IMR-90 (cell line): ENCODE results near the gene FAM217B. TPM values are rescaled to one million over a fixed set of nuclear protein-coding genes. Genes with fewer than 3 reads are reported as not detected.

Experiments used
- ATAC-seq: fragments of 200-7000 bp; cut with Tn5 transposase; 2 replicates; pipeline ENCODE4 v1.9.1; 2020; ENCODE audit warnings: low read depth, mild to moderate bottlenecking, moderate library complexity
- BruUV-seq: library from RNA; stranded (reverse); fragments of 400-500 nt; replicated peaks from 2 replicates; lab custom pipeline; 2021; lab: Mats Ljungman, UMichigan
- CTCF ChIA-PET: fragments of 300-600 bp; formaldehyde crosslinking; extraction: SDS; loops from one replicate; lab custom pipeline; 2021; ENCODE audit warnings: antibody characterized with exemption; lab: Yijun Ruan, JAX
- POLR2A ChIA-PET: fragments of 300-600 bp; sonication (Branson Sonifier 250); formaldehyde crosslinking; loops from one replicate; lab custom pipeline; 2022; ENCODE audit warnings: antibody characterized with exemption; ENCODE audit not compliant: unreplicated experiment; lab: Charles Lee
- DNase-seq: peaks from one replicate; pipeline ENCODE4 v3.0.0; 2013
- H2AFZ ChIP-seq: replicated peaks from 2 replicates; pipeline ENCODE3; 2013; ENCODE audit warnings: low read length, mild to moderate bottlenecking; ENCODE audit not compliant: poor library complexity
- H2AK5ac ChIP-seq: 2 replicates; pipeline ENCODE4 v1.6.1; 2013; ENCODE audit warnings: low read depth, low read length, inconsistent platforms
- H2AK9ac ChIP-seq: replicated peaks from 2 replicates; pipeline ENCODE3; 2013; ENCODE audit warnings: mild to moderate bottlenecking, low read depth, low read length, moderate library complexity; ENCODE audit not compliant: poor library complexity
- H2BK120ac ChIP-seq: 2 replicates; pipeline ENCODE4 v1.6.1; 2013; ENCODE audit warnings: low read depth, low read length, inconsistent platforms
- H2BK15ac ChIP-seq: 3 replicates; pipeline ENCODE4 v1.6.1; 2013; ENCODE audit warnings: low read depth, low read length, inconsistent platforms
- H2BK20ac ChIP-seq: 2 replicates; pipeline ENCODE4 v1.6.1; 2013; ENCODE audit warnings: low read depth, mild to moderate bottlenecking, inconsistent platforms, low read length, moderate library complexity
- H2BK5ac ChIP-seq: 2 replicates; pipeline ENCODE4 v1.6.1; 2013; ENCODE audit warnings: mild to moderate bottlenecking, low read depth, low read length, inconsistent platforms; ENCODE audit not compliant: poor library complexity, severe bottlenecking
- H3K14ac ChIP-seq: replicated peaks from 2 replicates; pipeline ENCODE4 v1.6.1; 2013; ENCODE audit warnings: low read depth, low read length, inconsistent platforms
- H3K18ac ChIP-seq: 2 replicates; pipeline ENCODE4 v1.6.1; 2013; ENCODE audit warnings: low read depth, low read length, control low read depth
- H3K23ac ChIP-seq: 2 replicates; pipeline ENCODE4 v1.6.1; 2013; ENCODE audit warnings: low read depth, low read length, inconsistent platforms
- H3K27ac ChIP-seq: 2 replicates; pipeline ENCODE4 v1.5.1; 2013; ENCODE audit warnings: mild to moderate bottlenecking, control low read depth, low read length; ENCODE audit not compliant: insufficient read depth
- H3K27me3 ChIP-seq: 2 replicates; pipeline ENCODE4 v1.6.1; 2013; ENCODE audit warnings: low read length; ENCODE audit not compliant: control insufficient read depth, insufficient read depth
- H3K36me3 ChIP-seq: 2 replicates; pipeline ENCODE4 v1.6.1; 2013; ENCODE audit warnings: low read length, mixed read lengths; ENCODE audit not compliant: control insufficient read depth, insufficient read depth
- H3K4ac ChIP-seq: 2 replicates; pipeline ENCODE4 v1.6.1; 2013; ENCODE audit warnings: low read depth, low read length, inconsistent platforms
- H3K4me1 ChIP-seq: 2 replicates; pipeline ENCODE4 v1.6.1; 2013; ENCODE audit warnings: low read length, mixed read lengths; ENCODE audit not compliant: control insufficient read depth, insufficient read depth
- H3K4me2 ChIP-seq: 2 replicates; pipeline ENCODE4 v1.6.1; 2013; ENCODE audit warnings: low read depth, mild to moderate bottlenecking, control low read depth, low read length, moderate library complexity
- H3K4me3 ChIP-seq: 2 replicates; pipeline ENCODE4 v1.5.1; 2013; ENCODE audit warnings: low read depth, mild to moderate bottlenecking, control low read depth, low read length, moderate library complexity; ENCODE audit not compliant: insufficient read depth
- H3K56ac ChIP-seq: 2 replicates; pipeline ENCODE4 v1.6.1; 2013; ENCODE audit warnings: low read length, inconsistent platforms; ENCODE audit not compliant: insufficient read depth; ENCODE audit errors: extremely low read depth
- H3K79me1 ChIP-seq, 2 experiments: 2 replicates each; pipeline ENCODE4 v1.6.1; 2013; ENCODE audit warnings: low read length in 2 of 2, inconsistent platforms in 1 of 2, low read depth in 1 of 2
- H3K9ac ChIP-seq: 2 replicates; pipeline ENCODE4 v1.6.1; 2013; ENCODE audit warnings: low read depth, low read length, control low read depth
- H3K9me1 ChIP-seq: 2 replicates; pipeline ENCODE4 v1.6.1; 2013; ENCODE audit warnings: low read length, inconsistent platforms; ENCODE audit not compliant: insufficient read depth
- H3K9me3 ChIP-seq: 2 replicates; pipeline ENCODE4 v1.6.1; 2013; ENCODE audit warnings: low read length; ENCODE audit not compliant: control insufficient read depth, insufficient read depth
- H4K20me1 ChIP-seq: 2 replicates; pipeline ENCODE4 v1.6.1; 2013; ENCODE audit warnings: low read length, inconsistent platforms; ENCODE audit not compliant: insufficient read depth
- H4K5ac ChIP-seq: 2 replicates; pipeline ENCODE4 v1.6.1; 2013; ENCODE audit warnings: mild to moderate bottlenecking, low read depth, low read length, control low read depth
- H4K8ac ChIP-seq, 2 experiments: 2 replicates each; pipeline ENCODE4 v1.6.1; 2013; ENCODE audit warnings: low read depth in 2 of 2, low read length in 2 of 2, control low read depth in 1 of 2, inconsistent platforms in 1 of 2
- H4K91ac ChIP-seq: 2 replicates; pipeline ENCODE4 v1.6.1; 2013; ENCODE audit warnings: low read depth, low read length, inconsistent platforms; ENCODE audit not compliant: insufficient read depth
- BHLHE40 ChIP-seq: fragments of 150-350 bp; IDR thresholded peaks from 2 replicates; pipeline ENCODE4 v1.6.1; 2016; ENCODE audit warnings: mild to moderate bottlenecking, low read depth, low read length
- CEBPB ChIP-seq: IDR thresholded peaks from 2 replicates; pipeline ENCODE4 v1.6.1; 2012; ENCODE audit warnings: low read depth, low read length, improper control_type of control experiment
- CHD1 ChIP-seq: IDR thresholded peaks from 2 replicates; pipeline ENCODE4 v1.6.1; 2012; ENCODE audit warnings: low read depth, low read length, improper control_type of control experiment
- FOS ChIP-seq: fragments of 150-350 bp; IDR thresholded peaks from 2 replicates; pipeline ENCODE4 v1.6.1; 2016; ENCODE audit warnings: low read depth, low read length
- MAFK ChIP-seq: IDR thresholded peaks from 2 replicates; pipeline ENCODE4 v1.6.1; 2012; ENCODE audit warnings: low read depth, low read length, improper control_type of control experiment
- MAZ ChIP-seq: IDR thresholded peaks from 2 replicates; pipeline ENCODE4 v1.6.1; 2012; ENCODE audit warnings: low read depth, mild to moderate bottlenecking, low read length, improper control_type of control experiment, moderate library complexity, borderline replicate concordance
- MXI1 ChIP-seq: IDR thresholded peaks from 2 replicates; pipeline ENCODE4 v1.6.1; 2012; ENCODE audit warnings: low read depth, mild to moderate bottlenecking, low read length, moderate library complexity, borderline replicate concordance
- NFE2L2 ChIP-seq: fragments of 150-350 bp; IDR thresholded peaks from 2 replicates; pipeline ENCODE4 v1.6.1; 2016; ENCODE audit warnings: low read depth, mild to moderate bottlenecking, low read length
- POLR2A ChIP-seq: IDR thresholded peaks from 2 replicates; pipeline ENCODE4 v1.6.1; 2012; ENCODE audit warnings: mild to moderate bottlenecking, low read depth, low read length
- RAD21 ChIP-seq: IDR thresholded peaks from 2 replicates; pipeline ENCODE4 v1.6.1; 2012; ENCODE audit warnings: low read length, improper control_type of control experiment
- RCOR1 ChIP-seq: IDR thresholded peaks from 2 replicates; pipeline ENCODE4 v1.6.1; 2012; ENCODE audit warnings: mild to moderate bottlenecking, low read length, improper control_type of control experiment; ENCODE audit not compliant: insufficient replicate concordance
- RFX5 ChIP-seq: IDR thresholded peaks from 2 replicates; pipeline ENCODE4 v1.8.0; 2012; ENCODE audit warnings: low read depth, mild to moderate bottlenecking, low read length, moderate library complexity
- SMC3 ChIP-seq: fragments of 150-350 bp; IDR thresholded peaks from 2 replicates; pipeline ENCODE4 v1.6.1; 2016; ENCODE audit warnings: low read depth, mild to moderate bottlenecking, antibody characterized with exemption, low read length, moderate library complexity
- WGBS, 2 experiments: methylation state at CpG; one replicate each; pipeline versions ENCODE4 v1.1.5 to v1.1.7; 2013; ENCODE audit warnings: missing lambda C conversion rate in 2 of 2; ENCODE audit not compliant: insufficient read length in 1 of 2; ENCODE audit errors: extremely low coverage in 2 of 2; 5-methylcytosine and 5-hydroxymethylcytosine counted together
- dilution Hi-C: fragments of 300-500 bp; cut with HindIII; formaldehyde crosslinking; loops from one replicate; pipeline ENCODE4 v1.14.3; 2018; ENCODE audit warnings: low sequenced_read_pairs; ENCODE audit not compliant: unreplicated experiment
- in situ Hi-C: fragments of 300-500 bp; cut with MboI; formaldehyde crosslinking; loops from 3 replicates; pipeline ENCODE4 v1.14.3; 2019; ENCODE audit warnings: low sequenced_read_pairs, inconsistent platforms, mixed read lengths
- intact Hi-C: fragments of 100-400 bp; cut with micrococcal nuclease; formaldehyde crosslinking; loops from 2 replicates; pipeline ENCODE4 v1.10.0; 2022
- polyA plus RNA-seq, 3 experiments: library from polyadenylated mRNA; depleted of rRNA; stranded (reverse); fragments of >200 nt; gene quantifications; 2 replicates each; pipeline ENCODE4 v1.2.3, GENCODE V29; 2012; ENCODE audit warnings: low replicate concordance in 1 of 3
- total RNA-seq: library from RNA; depleted of rRNA; stranded (reverse); fragments of >200 nt; gene quantifications from 2 replicates; pipeline ENCODE4 v1.2.3, GENCODE V29; 2012
- TF ChIP-seq, protein P1 (sequence below): fragments of 150-350 bp; IDR thresholded peaks from 2 replicates; pipeline ENCODE4 v1.6.1; 2017; ENCODE audit warnings: mild to moderate bottlenecking, antibody characterized with exemption, low read length, low read depth
- TF ChIP-seq, protein P2 (sequence below): conservative IDR thresholded peaks from 2 replicates; pipeline ENCODE4 v1.5.1; 2012; ENCODE audit warnings: mild to moderate bottlenecking, low read depth, low read length, improper control_type of control experiment
- TF ChIP-seq, protein P3 (sequence below): fragments of 150-350 bp; IDR thresholded peaks from 2 replicates; pipeline ENCODE4 v1.6.1; 2016; ENCODE audit warnings: low read depth, mild to moderate bottlenecking, low read length, moderate library complexity, borderline replicate concordance

FAM217B gene
- total and polyA plus RNA-seq, 2 of the 4 experiments (the other 2 are of a cell fraction): 3.0 to 3.9 TPM

DNA sequence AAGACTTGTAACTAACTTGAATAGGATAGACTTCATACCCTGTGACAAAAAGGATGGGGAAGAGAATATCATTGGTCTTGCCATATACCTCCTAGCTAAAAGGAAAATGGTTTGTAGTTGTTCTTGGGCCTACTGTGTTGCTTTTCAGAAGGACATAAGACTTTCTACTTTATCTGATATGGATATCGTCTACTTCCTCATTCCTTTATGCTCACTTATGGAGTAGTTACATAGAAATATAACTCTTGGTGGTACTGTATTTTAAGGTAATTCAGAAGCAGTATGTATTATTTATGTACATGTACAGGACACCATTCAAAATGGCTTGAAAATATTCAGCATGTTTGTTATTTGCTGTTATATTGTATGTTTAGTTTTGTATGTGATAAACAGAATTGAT lies 8.0 kb downstream of the FAM217B start:
- CTCF ChIA-PET: interaction anchor here (0.7 kb wide), 1 partner anchor 182 kb away, joined by 9 read pairs; no protein-coding TSS in a partner anchor
- intact Hi-C loops: loop anchor here (2.0 to 10.0 kb wide), 5 partner anchors 109 to 1237 kb away; no protein-coding TSS in a partner anchor

More for the DNA sequence above, 8.0 kb downstream of the FAM217B start:
- POLR2A ChIA-PET: no interaction called here
- peaks cover 11% of the 10 kb centered on the region for H3K36me3 ChIP-seq
- H2BK15ac ChIP-seq: no peak overlapping the region
- H3K9ac ChIP-seq: no peak overlapping the region
- H4K8ac ChIP-seq: no peak overlapping the region
- H2BK20ac ChIP-seq: no peak overlapping the region
- H3K27ac ChIP-seq: no peak overlapping the region
- WGBS, 2 experiments: no CpG with 5 or more reads among the region's 1 CpG
- no peak overlapping the region for H3K18ac ChIP-seq
- no peaks in the 10 kb centered on the region for H3K27me3 ChIP-seq
- H3K4ac ChIP-seq: no peak overlapping the region
- H3K9me3 ChIP-seq: no peaks in the 10 kb centered on the region
- H3K9me1 ChIP-seq: no peaks in the 10 kb centered on the region
- H2AFZ ChIP-seq: no peak overlapping the region
- DNase-seq: no peak
- no peak overlapping the region for H4K91ac ChIP-seq
- H3K14ac ChIP-seq: no peak overlapping the region
- H3K4me1 ChIP-seq: peaks cover 2% of the 10 kb centered on the region
- no TSS peak for BruUV-seq
- ATAC-seq: no peak
- TF ChIP-seq, protein P1, sequence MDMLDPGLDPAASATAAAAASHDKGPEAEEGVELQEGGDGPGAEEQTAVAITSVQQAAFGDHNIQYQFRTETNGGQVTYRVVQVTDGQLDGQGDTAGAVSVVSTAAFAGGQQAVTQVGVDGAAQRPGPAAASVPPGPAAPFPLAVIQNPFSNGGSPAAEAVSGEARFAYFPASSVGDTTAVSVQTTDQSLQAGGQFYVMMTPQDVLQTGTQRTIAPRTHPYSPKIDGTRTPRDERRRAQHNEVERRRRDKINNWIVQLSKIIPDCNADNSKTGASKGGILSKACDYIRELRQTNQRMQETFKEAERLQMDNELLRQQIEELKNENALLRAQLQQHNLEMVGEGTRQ: no peak
- TF ChIP-seq SMC3: no peak
- no peak for TF ChIP-seq MAZ
- no peak for TF ChIP-seq NFE2L2
- TF ChIP-seq MAFK: no peak
- TF ChIP-seq FOS: no peak
- TF ChIP-seq RCOR1: no peak
- no peak for TF ChIP-seq MXI1
- no peak for TF ChIP-seq RFX5
- no peak for TF ChIP-seq CEBPB
- TF ChIP-seq, protein P2, sequence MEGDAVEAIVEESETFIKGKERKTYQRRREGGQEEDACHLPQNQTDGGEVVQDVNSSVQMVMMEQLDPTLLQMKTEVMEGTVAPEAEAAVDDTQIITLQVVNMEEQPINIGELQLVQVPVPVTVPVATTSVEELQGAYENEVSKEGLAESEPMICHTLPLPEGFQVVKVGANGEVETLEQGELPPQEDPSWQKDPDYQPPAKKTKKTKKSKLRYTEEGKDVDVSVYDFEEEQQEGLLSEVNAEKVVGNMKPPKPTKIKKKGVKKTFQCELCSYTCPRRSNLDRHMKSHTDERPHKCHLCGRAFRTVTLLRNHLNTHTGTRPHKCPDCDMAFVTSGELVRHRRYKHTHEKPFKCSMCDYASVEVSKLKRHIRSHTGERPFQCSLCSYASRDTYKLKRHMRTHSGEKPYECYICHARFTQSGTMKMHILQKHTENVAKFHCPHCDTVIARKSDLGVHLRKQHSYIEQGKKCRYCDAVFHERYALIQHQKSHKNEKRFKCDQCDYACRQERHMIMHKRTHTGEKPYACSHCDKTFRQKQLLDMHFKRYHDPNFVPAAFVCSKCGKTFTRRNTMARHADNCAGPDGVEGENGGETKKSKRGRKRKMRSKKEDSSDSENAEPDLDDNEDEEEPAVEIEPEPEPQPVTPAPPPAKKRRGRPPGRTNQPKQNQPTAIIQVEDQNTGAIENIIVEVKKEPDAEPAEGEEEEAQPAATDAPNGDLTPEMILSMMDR: no peak
- no peak for TF ChIP-seq POLR2A
- TF ChIP-seq BHLHE40: no peak
- no peak for TF ChIP-seq CHD1
- no peak for TF ChIP-seq RAD21
- TF ChIP-seq, protein P3, sequence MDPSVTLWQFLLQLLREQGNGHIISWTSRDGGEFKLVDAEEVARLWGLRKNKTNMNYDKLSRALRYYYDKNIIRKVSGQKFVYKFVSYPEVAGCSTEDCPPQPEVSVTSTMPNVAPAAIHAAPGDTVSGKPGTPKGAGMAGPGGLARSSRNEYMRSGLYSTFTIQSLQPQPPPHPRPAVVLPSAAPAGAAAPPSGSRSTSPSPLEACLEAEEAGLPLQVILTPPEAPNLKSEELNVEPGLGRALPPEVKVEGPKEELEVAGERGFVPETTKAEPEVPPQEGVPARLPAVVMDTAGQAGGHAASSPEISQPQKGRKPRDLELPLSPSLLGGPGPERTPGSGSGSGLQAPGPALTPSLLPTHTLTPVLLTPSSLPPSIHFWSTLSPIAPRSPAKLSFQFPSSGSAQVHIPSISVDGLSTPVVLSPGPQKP: no peak
- no peak overlapping the region for H3K23ac ChIP-seq
- H3K56ac ChIP-seq: no peak overlapping the region
- H3K4me3 ChIP-seq: no peak overlapping the region
- no peak overlapping the region for H2AK9ac ChIP-seq
- no peak overlapping the region for H4K5ac ChIP-seq
- H2AK5ac ChIP-seq: no peak overlapping the region
- no peak overlapping the region for H2BK120ac ChIP-seq
- in situ Hi-C loops: no loop called here
- dilution Hi-C loops: no loop called here
- H4K20me1 ChIP-seq: no peaks in the 10 kb centered on the region
- H3K4me2 ChIP-seq: no peak overlapping the region
- no peaks in the 10 kb centered on the region for H3K79me1 ChIP-seq
- H2BK5ac ChIP-seq: no peak overlapping the region
